Fibroblast of lung (primary cell): ENCODE measurements around the gene HLF. TPM values are rescaled to one million over a fixed set of nuclear protein-coding genes. Genes with fewer than 3 reads are reported as not detected.

Experiments
- DNase-seq, 2 donors: peaks; one replicate each; pipeline versions ENCODE4 v3.0.0 to v3.0.0-alpha.2; 2010; ENCODE audit warnings: low read depth in 2 of 2
- H2AFZ ChIP-seq: 2 replicates; pipeline ENCODE4 v1.5.1; 2012; ENCODE audit warnings: low read length, control low read depth, inconsistent platforms
- H3K27ac ChIP-seq: 2 replicates; pipeline ENCODE4 v1.5.1; 2011; ENCODE audit warnings: low read length, control low read depth; ENCODE audit not compliant: insufficient read depth
- H3K27me3 ChIP-seq: 2 replicates; pipeline ENCODE4 v1.5.1; 2011; ENCODE audit warnings: mild to moderate bottlenecking, low read length; ENCODE audit not compliant: control insufficient read depth, insufficient read depth
- H3K36me3 ChIP-seq: 2 replicates; pipeline ENCODE4 v1.5.1; 2011; ENCODE audit warnings: low read length; ENCODE audit not compliant: control insufficient read depth, insufficient read depth
- H3K4me1 ChIP-seq: 2 replicates; pipeline ENCODE4 v1.5.1; 2011; ENCODE audit warnings: low read length; ENCODE audit not compliant: control insufficient read depth, insufficient read depth; ENCODE audit errors: extremely low read depth
- H3K4me2 ChIP-seq: 2 replicates; pipeline ENCODE4 v1.5.1; 2011; ENCODE audit warnings: low read length, control low read depth; ENCODE audit not compliant: insufficient read depth; ENCODE audit errors: extremely low read depth
- H3K4me3 ChIP-seq, 4 experiments: fragments of 200-600 bp in 1 of 4; sonication (generic) in 1 of 4; replicated peaks in 1 of 4; 2 replicates each; pipeline ENCODE4 v1.5.1; 2011 to 2016; ENCODE audit warnings: low read length in 4 of 4, low read depth in 3 of 4, mild to moderate bottlenecking in 3 of 4, control low read depth in 2 of 4, inconsistent platforms in 1 of 4, mixed read lengths in 1 of 4; ENCODE audit not compliant: insufficient read depth in 1 of 4; ENCODE audit errors: control extremely low read depth in 1 of 4
- H3K79me2 ChIP-seq: 2 replicates; pipeline ENCODE4 v1.5.1; 2012; ENCODE audit warnings: mild to moderate bottlenecking, low read length, inconsistent platforms; ENCODE audit not compliant: control insufficient read depth, insufficient read depth
- H3K9ac ChIP-seq: 2 replicates; pipeline ENCODE4 v1.5.1; 2011; ENCODE audit warnings: mild to moderate bottlenecking, low read length, control low read depth; ENCODE audit not compliant: insufficient read depth
- H3K9me3 ChIP-seq: 2 replicates; pipeline ENCODE4 v1.5.1; 2012; ENCODE audit warnings: low read depth, low read length; ENCODE audit not compliant: control insufficient read depth, insufficient read depth
- H4K20me1 ChIP-seq: 2 replicates; pipeline ENCODE4 v1.5.1; 2011; ENCODE audit warnings: low read length; ENCODE audit not compliant: control insufficient read depth, insufficient read depth; ENCODE audit errors: extremely low read depth
- CTCF ChIP-seq, 2 donors: IDR thresholded peaks in 1 of 2; conservative IDR thresholded peaks in 1 of 2; 1 replicate in 1 of 2; 2 replicates in 1 of 2; pipeline ENCODE4 v1.5.1; 2011 to 2012; ENCODE audit warnings: low read length in 2 of 2, control low read depth in 1 of 2, inconsistent platforms in 1 of 2, low read depth in 1 of 2, mild to moderate bottlenecking in 1 of 2
- EZH2 ChIP-seq: IDR thresholded peaks from 2 replicates; pipeline ENCODE4 v1.5.1; 2012; ENCODE audit warnings: low read length, control low read depth, mild to moderate bottlenecking; ENCODE audit errors: missing control alignments
- polyA plus RNA-seq, 2 donors: library from polyadenylated mRNA; depleted of rRNA in 1 of 2; stranded (reverse) in 1 of 2; unstranded in 1 of 2; fragments of >200 nt; gene quantifications; 2 replicates each; pipeline ENCODE4 v1.2.1, GENCODE V29; 2011 to 2012; ENCODE audit warnings: missing spikeins in 1 of 2
- total RNA-seq: library from RNA; depleted of rRNA; stranded (reverse); fragments of >200 nt; gene quantifications from 2 replicates; pipeline ENCODE4 v1.2.1, GENCODE V29; 2014

The HLF gene
- total and polyA plus RNA-seq, 2 donors (not counting 1 experiment from before 2014, with no cell fraction given): 0.17 to 0.69 TPM

GRCh38 chr17:55263569-55264277 lies 1.0 kb upstream of the HLF start:
- H3K4me1 ChIP-seq: no peaks in the 10 kb centered on the region
- H3K27me3 ChIP-seq: peaks cover 45% of the 10 kb centered on the region
- H3K4me2 ChIP-seq: no peak overlapping the region
- H3K9ac ChIP-seq: no peak overlapping the region
- no peak overlapping the region for H2AFZ ChIP-seq
- no peaks in the 10 kb centered on the region for H3K79me2 ChIP-seq
- no peak for DNase-seq
- H4K20me1 ChIP-seq: no peaks in the 10 kb centered on the region
- H3K27ac ChIP-seq: no peak overlapping the region
- TF ChIP-seq EZH2: peak; percentile 34
- no peak for TF ChIP-seq CTCF (conservative IDR thresholded peaks at IDR 0.05 in 1 of 2, IDR thresholded peaks at IDR 0.05 in 1 of 2; ENCODE audit: low read depth in 1 of 2, low read length in 2 of 2)
- no peaks in the 10 kb centered on the region for H3K9me3 ChIP-seq
- no peaks in the 10 kb centered on the region for H3K36me3 ChIP-seq
- H3K4me3 ChIP-seq: peak overlapping the region in 1 of 4 experiments; percentile 42

GRCh38 chr17:55264278-55264644 lies 499 bp upstream of the HLF start:
- Histone ChIP-seq H3K9me3 (no peaks in the 10 kb centered on the region), H2AFZ (no peak overlapping the region), H3K79me2 (no peaks in the 10 kb centered on the region), H3K4me1 (no peaks in the 10 kb centered on the region), H3K27ac (no peak overlapping the region), H3K9ac (no peak overlapping the region), H3K27me3 (peaks cover 51% of the 10 kb centered on the region), H3K4me2 (peak overlapping the region; percentile 58), H3K36me3 (no peaks in the 10 kb centered on the region), H3K4me3 (peak overlapping the region in 2 of 4 experiments; percentile 25 to 42), H4K20me1 (no peaks in the 10 kb centered on the region)
- no peak for DNase-seq
- TF ChIP-seq EZH2: peak; percentile 34
- TF ChIP-seq CTCF (conservative IDR thresholded peaks at IDR 0.05 in 1 of 2, IDR thresholded peaks at IDR 0.05 in 1 of 2; ENCODE audit: low read depth in 1 of 2, low read length in 2 of 2): no peak

DNA sequence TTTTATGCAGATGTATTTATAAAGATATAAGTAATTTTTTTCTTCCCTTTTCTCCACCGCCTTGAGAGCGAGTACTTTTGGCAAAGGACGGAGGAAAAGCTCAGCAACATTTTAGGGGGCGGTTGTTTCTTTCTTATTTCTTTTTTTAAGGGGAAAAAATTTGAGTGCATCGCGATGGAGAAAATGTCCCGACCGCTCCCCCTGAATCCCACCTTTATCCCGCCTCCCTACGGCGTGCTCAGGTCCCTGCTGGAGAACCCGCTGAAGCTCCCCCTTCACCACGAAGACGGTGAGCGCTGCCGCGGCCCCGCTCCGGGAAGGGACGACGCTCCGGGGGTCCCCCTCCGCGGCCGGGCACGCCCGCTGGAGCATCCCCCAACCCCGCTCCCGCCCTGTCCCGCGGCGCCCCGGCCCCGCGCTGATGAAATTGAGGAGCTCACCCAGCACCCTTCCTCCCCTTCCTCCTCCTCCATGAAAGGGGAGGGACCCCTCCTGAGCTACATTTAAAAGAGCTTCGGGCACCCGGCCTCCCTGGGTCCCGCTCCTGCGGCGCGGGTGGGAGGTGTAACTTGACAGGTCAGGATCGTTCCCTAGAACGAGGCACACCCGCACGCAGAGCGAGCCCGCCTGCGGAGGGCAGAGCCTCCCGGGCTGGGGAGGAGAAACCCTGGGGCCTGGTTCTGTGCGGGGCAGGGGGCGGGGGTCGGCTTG lies 706 bp downstream of the HLF start:
- no peak for DNase-seq
- peak overlapping the region; percentile 17 to 49 (median 38) for H3K4me3 ChIP-seq

More for the DNA sequence above, 706 bp downstream of the HLF start:
- TF ChIP-seq CTCF (conservative IDR thresholded peaks at IDR 0.05 in 1 of 2, IDR thresholded peaks at IDR 0.05 in 1 of 2; ENCODE audit: low read depth in 1 of 2, low read length in 2 of 2) (no peak), EZH2 (peak; percentile 94)
- Histone ChIP-seq H3K27ac (no peak overlapping the region), H3K27me3 (peaks cover 48% of the 10 kb centered on the region), H3K9me3 (no peaks in the 10 kb centered on the region), H3K79me2 (no peaks in the 10 kb centered on the region), H2AFZ (no peak overlapping the region), H4K20me1 (no peaks in the 10 kb centered on the region), H3K9ac (no peak overlapping the region), H3K36me3 (no peaks in the 10 kb centered on the region), H3K4me2 (peak overlapping the region; percentile 55), H3K4me1 (no peaks in the 10 kb centered on the region)
